SH-SY5Y (cell line): ENCODE measurements around the gene RAB25.

Experiments used
- GATA2 ChIP-seq: IDR thresholded peaks from 2 replicates; pipeline ENCODE4 v1.6.1; 2011; ENCODE audit warnings: mild to moderate bottlenecking, low read depth, low read length
- GATA3 ChIP-seq: IDR thresholded peaks from 2 replicates; pipeline ENCODE4 v1.6.1; 2011; ENCODE audit warnings: low read depth, mild to moderate bottlenecking, low read length, moderate library complexity

DNA sequence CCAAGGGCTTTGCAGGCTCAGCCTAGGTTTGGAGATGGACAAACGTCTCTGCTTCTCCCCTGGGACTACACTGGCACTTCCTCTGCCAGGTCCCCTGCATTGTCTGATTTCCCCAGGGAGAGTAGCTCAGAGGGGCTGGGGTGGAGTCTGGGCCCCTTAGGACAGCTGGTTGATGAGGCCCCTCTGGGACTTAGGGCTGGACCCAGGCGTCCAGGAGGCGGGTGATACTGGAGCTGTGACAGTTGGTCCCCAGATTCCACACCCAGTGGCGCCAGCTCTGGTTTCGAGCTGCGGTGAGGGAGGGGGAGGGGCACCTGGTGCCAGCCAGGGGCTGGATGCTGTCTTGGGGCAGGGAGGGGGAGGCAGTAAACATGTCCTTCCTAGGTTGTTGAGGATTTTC lies 28.7 kb downstream of the RAB25 start:
- TF ChIP-seq GATA2 (no peak), GATA3 (no peak)
